Nephron progenitor cell (in vitro differentiated cells): ENCODE measurements around the gene VDAC2.
A peak's percentile ranks its signal among the peaks of the same experiment; 100 is the strongest.
"Not testable (repeated sequence)": the region's sequence is repeated elsewhere in the genome, so short reads cannot be mapped to it uniquely, and the experiment has no call there.

Experiments used
- DNase-seq: peaks from one replicate; pipeline ENCODE4 v3.0.0; 2021
- H3K27ac Mint-ChIP-seq: 2 replicates; pipeline ENCODE4 v1.8.0; 2021; ENCODE audit warnings: mild to moderate bottlenecking, moderate library complexity, mixed read lengths
- H3K27me3 Mint-ChIP-seq: 2 replicates; pipeline ENCODE4 v1.8.0; 2021; ENCODE audit warnings: mild to moderate bottlenecking, low read depth, mixed read lengths; ENCODE audit not compliant: poor library complexity
- H3K36me3 Mint-ChIP-seq: 2 replicates; pipeline ENCODE4 v1.8.0; 2021; ENCODE audit warnings: low read depth, mixed read lengths
- H3K4me1 Mint-ChIP-seq: 2 replicates; pipeline ENCODE4 v1.8.0; 2021; ENCODE audit warnings: mixed read lengths
- H3K4me3 Mint-ChIP-seq: 2 replicates; pipeline ENCODE4 v1.8.0; 2021; ENCODE audit warnings: mild to moderate bottlenecking, moderate library complexity, mixed read lengths
- H3K9me3 Mint-ChIP-seq: 2 replicates; pipeline ENCODE4 v1.8.0; 2021; ENCODE audit warnings: mild to moderate bottlenecking, moderate library complexity, mixed read lengths
- CTCF ChIP-seq: fragments of 200-600 bp; sonication (generic); IDR thresholded peaks from 2 replicates; pipeline ENCODE4 v1.5.0; 2021; ENCODE audit warnings: antibody characterized with exemption

VDAC2 gene

GRCh38 chr10:75186310-75186709 lies 24.3 kb upstream of the VDAC2 start:
- H3K36me3 Mint-ChIP-seq: peaks cover 23% of the 10 kb centered on the region
- H3K4me3 Mint-ChIP-seq: no peak overlapping the region
- H3K9me3 Mint-ChIP-seq: no peaks in the 10 kb centered on the region

GRCh38 chr10:75187961-75188426 lies 22.6 kb upstream of the VDAC2 start:
- peak; percentile 39 for TF ChIP-seq CTCF
- no peak overlapping the region for H3K4me3 Mint-ChIP-seq
- DNase-seq: peak; percentile 28
- H3K4me1 Mint-ChIP-seq: peaks cover 24% of the 10 kb centered on the region
- H3K9me3 Mint-ChIP-seq: no peaks in the 10 kb centered on the region
- no peaks in the 10 kb centered on the region for H3K27me3 Mint-ChIP-seq
- no peak overlapping the region for H3K27ac Mint-ChIP-seq
- peaks cover 11% of the 10 kb centered on the region for H3K36me3 Mint-ChIP-seq

More at GRCh38 chr10:75186310-75186709, 24.3 kb upstream of the VDAC2 start:
- H3K4me1 Mint-ChIP-seq: peaks cover 15% of the 10 kb centered on the region
- DNase-seq: no peak
- H3K27ac Mint-ChIP-seq: peak overlapping the region; percentile 27
- no peaks in the 10 kb centered on the region for H3K27me3 Mint-ChIP-seq
- no peak for TF ChIP-seq CTCF

GRCh38 chr10:75188522-75188921 lies 22.1 kb upstream of the VDAC2 start:
- H3K9me3 Mint-ChIP-seq, H3K36me3 Mint-ChIP-seq, DNase-seq, H3K27ac Mint-ChIP-seq, H3K4me3 Mint-ChIP-seq, H3K27me3 Mint-ChIP-seq: not testable (repeated sequence)
- peaks cover 24% of the 10 kb centered on the region for H3K4me1 Mint-ChIP-seq

GRCh38 chr10:75189266-75190096 lies 21.1 kb upstream of the VDAC2 start:
- no peak overlapping the region for H3K4me3 Mint-ChIP-seq
- no peak for TF ChIP-seq CTCF
- no peaks in the 10 kb centered on the region for H3K27me3 Mint-ChIP-seq
- no peak for DNase-seq
- H3K4me1 Mint-ChIP-seq: peaks cover 24% of the 10 kb centered on the region
- no peaks in the 10 kb centered on the region for H3K9me3 Mint-ChIP-seq
- peak overlapping the region; percentile 39 for H3K27ac Mint-ChIP-seq
- H3K36me3 Mint-ChIP-seq: peaks cover 8% of the 10 kb centered on the region

- TF ChIP-seq CTCF: no peak
- peaks cover 18% of the 10 kb centered on the region for H3K4me1 Mint-ChIP-seq
- no peak overlapping the region for H3K4me3 Mint-ChIP-seq
- H3K27ac Mint-ChIP-seq: peak overlapping the region; percentile 93
- no peak for DNase-seq
- no peaks in the 10 kb centered on the region for H3K9me3 Mint-ChIP-seq
- H3K36me3 Mint-ChIP-seq: peaks cover 18% of the 10 kb centered on the region
- H3K27me3 Mint-ChIP-seq: peaks cover 2% of the 10 kb centered on the region
Measured at GRCh38 chr10:75191821-75192568, 18.6 kb upstream of the VDAC2 start.

GRCh38 chr10:75194625-75195024 lies 16.0 kb upstream of the VDAC2 start:
- H3K27ac Mint-ChIP-seq, H3K4me3 Mint-ChIP-seq, H3K27me3 Mint-ChIP-seq, H3K9me3 Mint-ChIP-seq, DNase-seq: not testable (repeated sequence)
- Mint-ChIP-seq H3K4me1 (peaks cover 27% of the 10 kb centered on the region), H3K36me3 (peaks cover 18% of the 10 kb centered on the region)
